ENCODE results near the gene SLC25A26. TPM values are rescaled to one million over a fixed set of nuclear protein-coding genes. Genes with fewer than 3 reads are reported as not detected.
"Not testable (repeated sequence)": the region's sequence is repeated elsewhere in the genome, so short reads cannot be mapped to it uniquely, and the experiment has no call there.

The SLC25A26 gene
- total RNA-seq, 1 donor from 2014 or later = 25.9 TPM

DNA sequence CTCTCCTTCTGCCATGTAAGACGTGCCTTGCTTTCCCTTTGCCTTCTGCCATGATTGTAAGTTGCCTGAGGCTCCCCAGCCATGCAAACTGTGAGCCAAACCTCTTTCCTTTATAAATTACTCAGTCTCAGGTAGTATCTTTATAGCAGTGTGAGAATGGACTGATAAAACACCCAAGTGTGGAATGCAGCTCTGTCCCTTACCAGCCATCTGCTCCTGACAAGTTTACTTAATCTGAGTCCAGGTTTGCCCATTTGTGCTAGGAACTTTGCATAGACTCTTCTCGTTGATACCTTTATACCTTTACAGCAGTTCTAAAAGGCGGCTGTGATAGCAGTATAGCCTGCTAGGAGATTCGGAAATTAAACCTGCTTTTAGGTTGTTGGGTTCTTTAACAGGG is 48.1 kb downstream of the SLC25A26 start:
- DNase-seq (ENCODE audit: low read depth, low spot score) = no peak

DNA sequence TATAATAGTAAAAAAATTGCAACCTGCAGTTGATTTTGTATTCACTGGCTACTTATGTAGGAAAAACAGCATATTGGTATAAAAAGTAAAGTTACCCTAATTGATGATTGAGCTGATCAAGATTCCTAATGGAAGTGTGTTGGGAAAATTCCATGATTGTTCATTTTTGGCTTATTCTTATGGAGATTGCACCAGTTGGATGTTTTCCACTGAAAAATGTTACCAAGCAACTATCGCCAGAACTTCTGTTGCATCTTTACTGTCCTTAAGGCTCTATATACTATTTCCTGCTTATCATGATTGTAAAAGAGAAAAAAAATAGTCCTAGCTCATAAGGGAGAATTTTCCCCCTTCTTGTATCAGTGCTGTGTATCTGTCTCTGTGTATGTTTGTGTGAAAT is 48.6 kb downstream of the SLC25A26 start:
- DNase-seq (ENCODE audit: low read depth, low spot score) = no peak

DNA sequence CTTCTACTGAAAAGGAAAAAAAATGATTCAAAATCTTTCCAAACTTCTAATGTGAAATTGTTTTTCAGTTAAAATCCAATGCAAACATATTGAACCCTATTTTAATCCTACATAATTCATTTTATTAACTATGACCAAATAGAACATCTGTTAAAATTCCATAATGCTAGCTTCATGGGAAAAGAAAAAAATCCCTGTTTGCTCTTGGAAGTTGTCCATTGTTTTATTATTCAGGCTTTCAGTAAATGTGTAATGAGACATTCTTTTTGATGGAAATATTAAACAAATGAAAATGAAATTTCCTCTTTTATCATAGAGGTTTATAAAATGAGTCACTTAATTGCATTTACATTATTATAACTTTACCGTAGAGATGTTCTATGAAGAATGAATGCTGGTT is 49.5 kb downstream of the SLC25A26 start:
- no peak for DNase-seq (ENCODE audit: low read depth, low spot score)

DNA sequence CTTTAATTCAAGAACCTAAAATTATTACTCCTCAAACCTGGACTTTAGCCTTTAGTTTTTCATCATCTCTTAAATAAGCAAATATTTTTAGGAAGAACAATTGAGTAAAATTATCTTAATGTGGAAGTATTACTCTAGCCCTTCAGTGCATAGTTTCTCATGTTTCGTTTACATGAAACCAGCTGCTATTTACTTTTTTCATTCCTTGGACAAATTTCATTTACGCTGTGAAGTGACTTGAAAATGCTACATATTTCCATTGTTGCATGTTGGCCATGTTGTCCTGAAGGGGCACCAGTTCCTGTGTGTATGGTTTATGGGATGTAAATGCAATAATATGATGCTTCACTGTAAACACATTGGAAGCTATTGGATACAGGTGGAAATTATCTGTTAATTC is 49.9 kb downstream of the SLC25A26 start:
- DNase-seq (ENCODE audit: low read depth, low spot score) = no peak

DNA sequence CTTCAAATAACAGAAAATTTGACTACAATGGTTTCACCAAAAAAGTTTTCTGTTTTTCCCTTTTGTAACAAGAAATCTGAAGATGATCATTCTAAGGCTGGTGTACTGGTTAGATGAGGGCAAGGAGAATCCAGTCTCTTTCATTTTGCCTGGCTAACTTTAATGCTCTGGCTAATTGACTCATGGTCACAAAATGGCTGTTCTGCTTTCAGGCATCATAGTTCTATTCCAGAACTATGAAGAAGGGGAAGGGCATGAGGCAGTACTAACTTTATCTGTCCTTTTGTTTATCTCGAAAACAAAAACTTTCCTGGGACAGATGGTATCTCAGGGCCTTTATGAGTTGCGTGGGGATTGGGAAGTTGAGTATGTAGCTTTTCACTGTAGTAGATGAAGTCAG is 50.4 kb downstream of the SLC25A26 start:
- no peak for DNase-seq (ENCODE audit: low read depth, low spot score)

DNA sequence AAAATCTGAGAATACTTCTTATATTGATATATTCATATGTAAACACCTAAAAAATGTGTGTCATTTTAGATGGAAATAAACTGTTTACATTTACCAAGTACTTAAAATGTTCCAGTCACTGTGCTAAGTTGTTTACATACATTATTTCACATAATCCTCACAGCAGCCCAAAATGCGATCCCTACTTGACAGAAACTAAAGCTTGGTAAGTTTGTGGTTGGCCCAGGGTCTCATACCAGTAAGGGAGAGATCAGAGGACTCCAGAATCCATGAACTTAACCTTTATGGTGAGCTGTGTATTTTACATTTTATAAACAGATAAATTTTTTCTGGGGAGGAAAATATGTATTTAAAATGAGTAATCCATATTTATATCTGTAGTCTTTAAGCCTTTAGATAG is 51.2 kb downstream of the SLC25A26 start:
- no peak for DNase-seq (ENCODE audit: low read depth, low spot score)

DNA sequence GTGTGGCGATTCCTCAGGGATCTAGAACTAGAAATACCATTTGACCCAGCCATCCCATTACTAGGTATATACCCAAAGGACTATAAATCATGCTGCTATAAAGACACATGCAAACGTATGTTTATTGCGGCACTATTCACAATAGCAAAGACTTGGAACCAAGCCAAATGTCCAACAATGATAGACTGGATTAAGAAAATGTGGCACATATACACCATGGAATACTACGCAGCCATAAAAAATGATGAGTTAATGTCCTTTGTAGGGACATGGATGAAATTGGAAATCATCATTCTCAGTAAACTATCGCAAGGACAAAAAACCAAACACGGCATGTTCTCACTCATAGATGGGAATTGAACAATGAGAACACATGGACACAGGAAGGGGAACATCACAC is 54.0 kb downstream of the SLC25A26 start:
- DNase-seq (ENCODE audit: low read depth, low spot score) = not testable (repeated sequence)

DNA sequence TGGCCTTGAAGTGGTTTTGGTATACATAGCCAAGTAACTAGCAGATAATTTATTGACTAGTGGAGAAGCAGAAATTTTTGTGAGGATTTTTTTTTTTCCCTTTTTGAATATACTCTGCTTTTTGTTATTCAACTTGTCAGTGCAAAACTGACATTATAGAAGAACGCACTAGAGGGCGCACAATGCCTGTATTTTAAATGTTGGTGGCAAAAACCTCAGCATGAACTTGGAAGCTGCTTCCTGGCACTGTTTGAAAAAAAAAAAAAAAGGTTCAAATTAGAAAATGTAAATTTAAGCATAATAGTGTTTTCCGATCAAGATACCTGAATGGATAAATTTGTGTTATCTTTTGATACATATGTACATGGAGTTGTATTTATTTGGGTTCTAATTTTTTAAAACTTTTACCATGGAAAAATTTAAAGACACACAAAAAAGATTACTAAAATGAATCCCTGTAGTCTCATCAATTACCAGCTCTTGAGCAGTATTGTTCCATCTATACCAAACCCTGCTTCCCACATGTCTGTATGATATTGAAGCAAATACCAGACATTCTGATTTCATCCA is 56.0 kb downstream of the SLC25A26 start:
- DNase-seq (ENCODE audit: low read depth, low spot score) = peak; percentile 58

DNA sequence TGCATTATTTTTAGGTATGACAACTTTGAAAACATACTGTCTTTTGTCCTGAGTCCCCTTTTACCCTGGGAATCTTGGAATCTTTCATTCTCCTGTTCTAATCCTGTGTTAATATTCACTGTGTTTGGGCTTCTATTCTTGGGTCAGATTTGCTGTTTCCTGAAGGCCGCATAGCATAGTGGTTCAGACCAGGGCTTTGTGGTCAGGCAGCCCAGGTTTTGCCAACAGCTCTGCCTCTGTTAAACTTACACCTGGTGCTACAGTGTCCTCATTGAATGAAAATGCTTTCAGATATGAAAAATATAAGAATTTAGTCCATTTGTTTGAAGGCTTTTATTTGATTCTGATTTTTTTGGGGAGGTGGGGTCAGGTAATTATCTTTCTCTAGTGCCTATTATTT is 58.4 kb downstream of the SLC25A26 start:
- DNase-seq (ENCODE audit: low read depth, low spot score) = no peak

DNA sequence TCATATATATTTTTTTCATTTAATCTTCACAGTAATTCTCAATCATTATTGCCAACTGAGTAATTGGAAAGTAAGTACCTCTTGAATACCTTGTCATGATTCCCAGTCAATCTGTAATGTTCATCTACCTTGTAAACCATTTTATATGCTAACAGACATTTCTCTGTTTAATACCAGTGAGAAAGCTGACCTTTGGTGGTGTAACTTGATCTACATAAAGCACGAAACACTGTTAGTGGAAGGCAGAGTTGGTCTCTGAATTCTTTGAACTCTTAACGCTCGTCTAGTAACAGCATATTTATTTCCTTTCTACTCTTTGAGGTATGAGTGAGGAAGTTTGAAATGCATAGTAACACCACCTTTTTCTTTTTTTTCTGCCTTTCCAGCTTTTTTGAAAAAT is 59.5 kb downstream of the SLC25A26 start:
- no peak for DNase-seq (ENCODE audit: low read depth, low spot score)

DNA sequence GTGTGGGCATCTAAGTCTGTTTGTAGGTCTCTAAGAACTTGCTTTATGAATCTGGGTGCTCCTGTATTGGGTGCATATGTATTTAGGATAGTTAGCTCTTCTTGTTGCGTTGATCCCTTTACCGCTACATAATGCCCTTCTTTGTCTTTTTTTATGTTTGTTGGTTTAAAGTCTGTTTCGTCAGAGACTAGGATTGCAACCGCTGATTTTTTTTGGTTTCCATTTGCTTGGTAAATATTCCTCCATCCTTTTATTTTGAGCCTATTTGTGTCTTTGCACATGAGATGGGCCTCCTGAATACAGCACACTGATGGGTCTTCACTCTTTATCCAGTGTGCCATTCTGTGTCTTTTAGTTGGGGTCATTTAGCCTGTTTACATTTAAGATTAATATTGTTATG is 71.1 kb downstream of the SLC25A26 start:
- DNase-seq (ENCODE audit: low read depth, low spot score) = not testable (repeated sequence)

DNA sequence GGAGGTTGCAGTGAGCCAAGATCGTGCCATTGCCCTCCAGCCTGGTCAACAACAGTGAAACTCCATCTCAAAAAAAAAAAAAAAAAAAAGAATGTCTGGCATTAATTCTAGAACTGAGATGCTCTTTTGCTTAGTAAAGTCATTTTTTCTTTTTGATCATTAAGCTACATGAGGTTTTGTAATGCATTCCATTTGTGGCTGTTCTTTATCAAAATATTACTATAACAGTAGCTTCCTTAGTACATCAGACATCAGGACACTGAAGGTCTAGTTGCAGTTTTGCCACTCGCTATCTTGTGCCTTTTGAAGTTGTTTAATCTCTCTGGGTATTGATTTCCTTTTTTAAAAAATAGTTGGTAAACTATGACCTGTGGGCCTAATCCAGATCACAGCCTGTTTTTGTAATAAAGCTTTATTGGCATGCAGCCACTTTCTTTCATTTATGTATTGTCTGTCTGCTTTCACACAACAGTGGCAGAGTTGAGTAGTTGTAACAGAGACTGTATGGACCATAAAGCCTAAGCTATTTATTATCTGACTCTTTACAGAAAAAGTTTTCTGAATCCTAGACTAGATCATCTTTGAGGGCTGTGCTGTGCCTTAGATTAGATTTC is 76.6 kb downstream of the SLC25A26 start:
- DNase-seq (ENCODE audit: low read depth, low spot score) = peak; percentile 13

DNA sequence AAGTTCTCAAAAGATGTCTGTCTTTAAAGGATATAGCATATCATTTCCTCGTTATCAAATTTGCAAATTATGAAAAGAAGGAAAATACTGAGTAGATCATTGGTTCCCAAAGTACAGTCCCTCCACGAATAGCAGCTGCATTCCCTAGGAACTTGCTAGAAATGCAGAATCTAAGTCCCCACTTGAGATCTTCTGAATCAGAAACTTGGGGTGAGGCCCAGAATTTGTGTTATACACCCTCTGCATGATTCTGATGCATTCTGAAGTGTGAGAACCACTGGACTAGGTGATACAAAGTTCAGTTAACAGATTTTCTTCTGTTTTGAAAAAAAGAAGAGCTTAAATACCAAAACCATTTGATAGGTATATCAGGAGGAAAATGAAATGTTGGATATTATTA is 77.1 kb downstream of the SLC25A26 start:
- no peak for DNase-seq (ENCODE audit: low read depth, low spot score)

DNA sequence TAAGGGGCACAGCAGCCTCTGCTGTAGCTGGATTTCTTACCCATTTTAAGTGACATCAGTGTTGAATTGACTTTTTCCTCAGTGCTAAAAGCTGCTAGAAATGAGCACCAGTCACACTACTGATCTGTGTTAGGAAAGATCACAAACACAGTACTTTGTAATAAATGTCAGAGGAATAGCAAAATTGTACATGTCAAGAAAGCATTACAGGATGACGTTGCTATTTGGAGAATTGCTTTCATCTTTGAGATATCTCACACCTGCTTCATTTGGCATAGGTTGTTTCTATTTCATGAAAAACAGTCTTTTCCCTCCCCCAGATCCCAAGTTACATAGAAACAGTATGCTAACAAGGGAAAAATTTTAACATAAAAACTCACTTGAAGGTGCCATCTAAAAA is 77.8 kb downstream of the SLC25A26 start:
- no peak for DNase-seq (ENCODE audit: low read depth, low spot score)

DNA sequence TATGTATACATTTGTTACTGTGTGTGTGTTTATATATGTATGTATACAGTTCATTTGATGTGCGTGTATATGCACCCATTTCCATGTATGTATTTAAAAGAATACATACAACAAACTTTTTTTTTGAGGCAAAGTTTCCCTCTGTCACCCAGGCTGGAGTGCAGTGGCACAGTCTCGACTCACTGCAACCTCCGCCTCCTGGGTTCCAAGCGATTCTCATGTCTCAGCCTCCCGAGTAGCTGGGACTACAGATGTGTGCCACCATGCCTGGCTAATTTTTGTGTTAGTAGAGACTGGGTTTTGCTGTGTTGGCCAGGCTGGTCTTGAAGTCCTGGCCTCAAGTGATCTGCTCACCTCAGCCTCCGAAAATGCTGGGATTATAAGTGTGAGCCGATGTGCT is 78.3 kb downstream of the SLC25A26 start:
- not testable (repeated sequence) for DNase-seq (ENCODE audit: low read depth, low spot score)

DNA sequence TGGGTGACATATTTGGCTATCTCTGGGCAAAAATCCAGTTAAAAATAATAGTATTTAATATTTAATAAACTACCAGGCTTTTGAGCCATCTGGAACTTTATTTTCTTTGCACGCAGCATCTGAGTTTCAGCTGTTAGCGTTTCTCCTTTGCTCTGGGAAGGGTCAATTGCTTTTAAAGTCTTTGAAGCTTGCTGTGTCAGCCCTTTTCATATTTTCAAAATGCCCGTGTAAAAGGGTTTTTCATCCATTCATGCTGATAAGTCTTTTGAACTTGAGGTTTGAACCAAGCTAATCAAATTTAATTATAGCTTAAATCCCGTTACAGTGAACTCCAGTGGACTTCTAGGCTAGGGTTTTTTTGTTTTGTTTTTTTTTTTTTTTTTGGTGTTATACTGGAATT is 79.1 kb downstream of the SLC25A26 start:
- DNase-seq (ENCODE audit: low read depth, low spot score) = no peak

DNA sequence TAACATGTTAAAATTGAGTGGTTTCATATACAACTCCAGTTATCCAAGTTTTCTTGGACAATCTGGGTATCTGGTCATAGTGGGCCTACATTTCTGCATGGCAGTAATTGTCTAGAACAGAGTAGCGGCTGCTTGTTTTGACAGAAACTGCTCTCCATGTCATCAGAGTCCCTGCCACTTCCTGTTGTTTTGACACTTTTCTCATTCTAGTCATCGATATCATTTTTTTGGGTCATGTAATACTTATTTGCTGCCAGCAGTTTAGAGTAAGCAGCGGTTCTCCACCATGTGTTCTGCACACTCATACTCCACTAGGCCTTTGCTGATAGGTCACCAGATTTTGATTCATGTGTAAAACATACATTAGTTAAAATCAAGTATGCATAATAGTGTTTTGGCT is 81.5 kb downstream of the SLC25A26 start:
- no peak for DNase-seq (ENCODE audit: low read depth, low spot score)

DNA sequence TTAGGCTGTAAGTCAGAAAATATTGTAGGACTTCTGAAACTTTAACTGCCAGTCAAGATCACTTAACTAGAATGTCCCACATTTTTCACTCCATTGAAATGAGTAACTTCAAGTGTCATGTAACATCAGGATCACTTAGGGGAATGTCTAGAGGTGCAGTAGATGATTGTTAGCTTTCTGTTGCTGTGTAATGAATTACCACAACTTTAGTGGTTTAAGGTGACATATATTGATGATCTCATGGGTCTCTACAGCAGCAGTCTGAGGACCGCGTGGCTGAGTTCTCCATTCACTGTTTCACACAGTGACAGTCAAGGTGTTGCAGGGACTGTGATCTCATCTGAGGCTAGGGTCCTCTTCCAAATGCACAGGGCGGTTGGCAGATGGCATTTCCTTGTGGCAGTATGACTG is 82.7 kb downstream of the SLC25A26 start:
- DNase-seq (ENCODE audit: low read depth, low spot score) = no peak

DNA sequence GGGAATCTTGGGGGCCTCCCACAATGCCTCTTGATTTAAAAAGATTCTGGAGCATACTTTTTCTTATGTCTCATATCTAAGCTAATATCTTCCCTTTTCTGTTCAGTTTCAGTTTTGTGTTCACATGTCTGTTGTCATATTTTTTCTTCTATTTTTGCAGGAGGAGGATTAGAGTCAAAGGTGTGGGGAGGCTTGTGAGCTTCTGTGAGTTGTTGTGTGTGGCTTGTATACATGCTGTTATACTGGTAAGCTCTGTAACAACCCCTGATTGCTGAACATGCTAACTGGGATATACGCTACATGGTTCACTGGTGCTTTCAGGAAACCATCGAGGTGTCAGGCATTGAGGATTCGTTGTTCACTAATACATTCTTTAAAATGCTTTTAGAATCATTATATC is 83.5 kb downstream of the SLC25A26 start:
- no peak for DNase-seq (ENCODE audit: low read depth, low spot score)

DNA sequence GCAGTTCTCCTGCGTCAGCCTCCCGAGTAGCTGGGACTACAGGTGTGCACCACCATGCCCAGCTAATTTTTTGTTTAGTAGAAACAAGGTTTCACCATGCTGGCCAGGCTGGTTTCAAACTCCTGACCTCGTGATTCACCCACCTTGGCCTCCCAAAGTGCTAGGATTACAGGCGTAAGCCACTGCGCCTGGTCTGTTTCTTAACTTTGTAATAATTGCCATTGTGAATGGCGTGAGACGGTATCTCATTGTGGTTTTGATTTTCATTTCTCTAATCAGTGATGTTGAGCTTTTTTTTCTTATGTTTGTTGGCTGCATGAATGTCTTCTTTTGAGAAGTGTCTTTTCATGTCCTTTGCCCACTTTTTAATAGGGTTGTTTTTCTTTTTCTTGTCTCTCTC is 85.3 kb downstream of the SLC25A26 start:
- not testable (repeated sequence) for DNase-seq (ENCODE audit: low read depth, low spot score)

DNA sequence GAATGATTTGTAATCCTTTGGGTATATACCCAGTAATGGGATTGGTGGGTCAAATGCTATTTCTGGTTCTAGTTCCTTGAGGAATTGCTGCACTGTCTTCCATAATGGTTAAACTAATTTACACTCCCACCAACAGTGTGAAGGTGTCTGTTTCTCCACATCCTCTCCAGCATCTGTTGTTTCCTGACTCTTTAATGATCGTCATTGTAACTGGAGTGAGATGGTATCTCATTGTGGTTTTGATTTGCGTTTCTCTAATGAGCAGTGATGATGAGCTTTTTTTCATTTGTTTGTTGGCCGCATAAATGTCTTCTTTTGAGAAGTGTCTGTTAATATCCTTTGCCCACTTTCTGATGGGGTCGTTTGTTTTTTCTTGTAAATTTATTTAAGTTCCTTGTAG is 86.2 kb downstream of the SLC25A26 start:
- DNase-seq (ENCODE audit: low read depth, low spot score) = not testable (repeated sequence)

DNA sequence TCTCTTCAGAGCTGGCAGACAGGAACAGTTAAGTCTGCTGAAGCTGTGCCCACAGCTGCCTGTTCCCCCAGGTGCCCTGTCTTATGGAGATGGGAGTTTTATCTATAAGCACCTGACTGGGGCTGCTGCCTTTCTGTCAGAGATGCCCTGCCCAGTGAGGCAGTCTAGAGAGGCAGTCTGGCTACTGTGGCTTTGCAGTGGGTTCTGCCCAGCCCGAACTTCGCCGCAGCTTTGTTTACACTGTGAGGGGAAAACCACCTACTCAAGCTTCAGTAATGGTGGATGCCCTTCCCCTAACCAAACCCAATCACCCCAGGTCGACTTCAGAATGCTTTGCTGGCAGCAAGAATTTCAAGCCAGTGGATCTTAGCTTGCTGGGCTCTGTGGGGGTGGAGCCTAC is 91.2 kb downstream of the SLC25A26 start:
- DNase-seq (ENCODE audit: low read depth, low spot score) = no peak

DNA sequence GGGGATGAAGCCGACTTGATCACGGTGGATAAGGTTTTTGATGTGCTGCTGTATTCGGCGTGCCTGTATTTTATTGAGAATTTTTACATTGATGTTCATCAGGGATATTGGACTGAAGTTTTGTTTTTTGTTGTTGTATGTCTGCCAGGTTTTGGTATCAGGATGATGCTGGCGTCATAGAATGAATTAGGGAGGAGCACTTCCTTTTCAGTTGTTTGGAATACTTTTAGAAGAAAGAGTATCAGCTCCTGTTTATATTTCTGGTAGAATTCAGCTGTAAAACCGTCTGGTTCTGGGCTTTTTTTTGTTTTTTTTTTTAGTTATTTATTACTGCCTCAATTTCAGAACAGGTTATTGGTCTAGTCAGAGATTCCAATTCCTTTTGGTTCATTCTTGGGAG is 93.7 kb downstream of the SLC25A26 start:
- DNase-seq (ENCODE audit: low read depth, low spot score) = no peak

All from pulmonary artery endothelial cell (primary cell).